H9 (cell line): ENCODE results near the gene PLB1. TPM values are rescaled to one million over a fixed set of nuclear protein-coding genes. Genes with fewer than 3 reads are reported as not detected.

Experiments
- DNase-seq: peaks from one replicate; pipeline ENCODE4 v3.0.0-alpha.2; 2017
- H2AFZ ChIP-seq: one replicate; pipeline ENCODE4 v1.6.1; 2013; ENCODE audit warnings: mild to moderate bottlenecking, low read length, control low read depth, moderate library complexity
- H2AK5ac ChIP-seq: 2 replicates; pipeline ENCODE4 v1.6.1; 2013; ENCODE audit warnings: low read length, control low read depth, mixed read lengths; ENCODE audit not compliant: insufficient read length
- H2BK120ac ChIP-seq: one replicate; pipeline ENCODE4 v1.6.1; 2013; ENCODE audit warnings: low read depth, mild to moderate bottlenecking, low read length, control low read depth, inconsistent platforms; ENCODE audit not compliant: poor library complexity, severe bottlenecking
- H2BK12ac ChIP-seq: 2 replicates; pipeline ENCODE4 v1.6.1; 2013; ENCODE audit warnings: low read length, control low read depth, mixed read lengths, low read depth; ENCODE audit not compliant: insufficient read length
- H2BK15ac ChIP-seq: 2 replicates; pipeline ENCODE4 v1.6.1; 2013; ENCODE audit warnings: low read depth, low read length, control low read depth
- H2BK20ac ChIP-seq: one replicate; pipeline ENCODE4 v1.6.1; 2013; ENCODE audit warnings: low read depth, mild to moderate bottlenecking, low read length, control low read depth, inconsistent platforms; ENCODE audit not compliant: poor library complexity, severe bottlenecking
- H2BK5ac ChIP-seq: 2 replicates; pipeline ENCODE4 v1.6.1; 2013; ENCODE audit warnings: low read length, control low read depth, mixed read lengths; ENCODE audit not compliant: insufficient read length
- H3K14ac ChIP-seq: 2 replicates; pipeline ENCODE4 v1.6.1; 2013; ENCODE audit warnings: low read length, control low read depth; ENCODE audit not compliant: insufficient read depth
- H3K18ac ChIP-seq: 2 replicates; pipeline ENCODE4 v1.6.1; 2013; ENCODE audit warnings: low read depth, mild to moderate bottlenecking, mixed read lengths, low read length, control low read depth; ENCODE audit not compliant: insufficient read length
- H3K23ac ChIP-seq: 2 replicates; pipeline ENCODE4 v1.6.1; 2013; ENCODE audit warnings: low read length, control low read depth, mixed read lengths, low read depth; ENCODE audit not compliant: insufficient read length
- H3K23me2 ChIP-seq: 2 replicates; pipeline ENCODE4 v1.6.1; 2013; ENCODE audit warnings: low read depth, mild to moderate bottlenecking, mixed read lengths, low read length, control low read depth; ENCODE audit not compliant: insufficient read length, poor library complexity, severe bottlenecking
- H3K27ac ChIP-seq: 2 replicates; pipeline ENCODE4 v1.5.1; 2013; ENCODE audit warnings: low read length, control low read depth, mixed read lengths, low read depth; ENCODE audit not compliant: insufficient read length
- H3K27me3 ChIP-seq: 2 replicates; pipeline ENCODE4 v1.6.1; 2013; ENCODE audit warnings: low read length, control low read depth, inconsistent platforms; ENCODE audit not compliant: insufficient read depth
- H3K4ac ChIP-seq: 2 replicates; pipeline ENCODE4 v1.6.1; 2013; ENCODE audit warnings: low read depth, mild to moderate bottlenecking, control low read depth, inconsistent platforms, low read length, moderate library complexity
- H3K4me1 ChIP-seq: 2 replicates; pipeline ENCODE4 v1.6.1; 2013; ENCODE audit warnings: low read length, control low read depth, inconsistent platforms; ENCODE audit not compliant: insufficient read depth
- H3K4me2 ChIP-seq: 2 replicates; pipeline ENCODE4 v1.6.1; 2013; ENCODE audit warnings: low read length, control low read depth, mixed read lengths; ENCODE audit not compliant: insufficient read length, insufficient read depth
- H3K56ac ChIP-seq: 2 replicates; pipeline ENCODE4 v1.6.1; 2013; ENCODE audit warnings: low read depth, mild to moderate bottlenecking, mixed read lengths, low read length, control low read depth; ENCODE audit not compliant: insufficient read length
- H3K79me1 ChIP-seq: 2 replicates; pipeline ENCODE4 v1.6.1; 2013; ENCODE audit warnings: low read depth, mild to moderate bottlenecking, moderate library complexity, low read length, control low read depth, inconsistent platforms; ENCODE audit not compliant: insufficient read depth, poor library complexity, severe bottlenecking
- H3K79me2 ChIP-seq: 2 replicates; pipeline ENCODE4 v1.6.1; 2013; ENCODE audit warnings: low read length, control low read depth, inconsistent platforms; ENCODE audit not compliant: insufficient read depth
- H3K9ac ChIP-seq: 2 replicates; pipeline ENCODE4 v1.6.1; 2013; ENCODE audit warnings: low read length, control low read depth, mixed read lengths; ENCODE audit not compliant: insufficient read length; ENCODE audit errors: extremely low read depth
- H3K9me3 ChIP-seq: one replicate; pipeline ENCODE4 v1.6.1; 2013; ENCODE audit warnings: low read depth, low read length, inconsistent platforms; ENCODE audit not compliant: control insufficient read depth
- H3T11ph ChIP-seq: one replicate; pipeline ENCODE4 v1.6.1; 2013; ENCODE audit warnings: mild to moderate bottlenecking, low read length, control low read depth, inconsistent platforms
- H4K20me1 ChIP-seq: one replicate; pipeline ENCODE4 v1.6.1; 2013; ENCODE audit not compliant: control insufficient read depth, insufficient read length, insufficient read depth
- H4K5ac ChIP-seq: 2 replicates; pipeline ENCODE4 v1.6.1; 2013; ENCODE audit warnings: low read depth, mild to moderate bottlenecking, mixed read lengths, low read length, control low read depth; ENCODE audit not compliant: insufficient read length
- H4K8ac ChIP-seq: replicated peaks from 2 replicates; pipeline ENCODE4 v1.6.1; 2013; ENCODE audit warnings: low read length, control low read depth, mixed read lengths, low read depth; ENCODE audit not compliant: insufficient read length
- H4K91ac ChIP-seq: 2 replicates; pipeline ENCODE4 v1.6.1; 2013; ENCODE audit warnings: low read depth, mild to moderate bottlenecking, moderate library complexity, mixed read lengths, low read length, control low read depth; ENCODE audit not compliant: insufficient read length
- H3K27ac Mint-ChIP-seq, 3 experiments: 2 replicates in 2 of 3; 3 replicates in 1 of 3; pipeline ENCODE4 v1.8.0; 2020 to 2021; ENCODE audit warnings: mixed read lengths in 3 of 3, mild to moderate bottlenecking in 1 of 3, moderate library complexity in 1 of 3
- H3K27me3 Mint-ChIP-seq: 2 replicates; pipeline ENCODE4 v1.8.0; 2021; ENCODE audit warnings: low read depth, mild to moderate bottlenecking, moderate library complexity, mixed read lengths
- H3K36me3 Mint-ChIP-seq, 3 experiments: 2 replicates in 2 of 3; 3 replicates in 1 of 3; pipeline ENCODE4 v1.8.0; 2020 to 2021; ENCODE audit warnings: low read depth in 3 of 3, mixed read lengths in 3 of 3; ENCODE audit not compliant: insufficient read depth in 1 of 3
- H3K4me1 Mint-ChIP-seq, 2 experiments: 2 replicates each; pipeline ENCODE4 v1.8.0; 2020; ENCODE audit warnings: mixed read lengths in 2 of 2
- H3K4me3 Mint-ChIP-seq, 2 experiments: 2 replicates in 1 of 2; 3 replicates in 1 of 2; pipeline ENCODE4 v1.8.0; 2020 to 2021; ENCODE audit warnings: mild to moderate bottlenecking in 2 of 2, mixed read lengths in 2 of 2, moderate library complexity in 1 of 2
- H3K9me3 Mint-ChIP-seq, 2 experiments: 2 replicates in 1 of 2; 3 replicates in 1 of 2; pipeline ENCODE4 v1.8.0; 2020; ENCODE audit warnings: mild to moderate bottlenecking in 2 of 2, mixed read lengths in 2 of 2, moderate library complexity in 1 of 2
- CTCF ChIP-seq: fragments of 200-600 bp; sonication (generic); conservative IDR thresholded peaks from 3 replicates; pipeline ENCODE4 v1.8.0; 2021; ENCODE audit warnings: antibody characterized with exemption, mild to moderate bottlenecking
- WGBS: extraction: QIAGEN DNeasy Blood & Tissue Kit; methylation state at CpG from one replicate; pipeline ENCODE4 v1.1.7; 2013; ENCODE audit warnings: missing lambda C conversion rate, low lambda C conversion rate, mixed read lengths; ENCODE audit not compliant: insufficient read length; ENCODE audit errors: extremely low coverage; 5-methylcytosine and 5-hydroxymethylcytosine counted together
- total RNA-seq: library from RNA; stranded (reverse); gene quantifications from 2 replicates; pipeline ENCODE4 v1.2.1, GENCODE V29; 2021

The PLB1 gene
- total RNA-seq, 1 experiment from 2014 or later, result not detected

GRCh38 chr2:28693223-28693622 is 197.4 kb downstream of the PLB1 start:
- Histone ChIP-seq H2BK12ac (no peak overlapping the region), H3K79me1 (no peaks in the 10 kb centered on the region), H3K9me3 (no peaks in the 10 kb centered on the region), H3K79me2 (no peaks in the 10 kb centered on the region), H2AFZ (no peak overlapping the region), H3K9ac (no peak overlapping the region), H2BK15ac (no peak overlapping the region), H3K56ac (no peak overlapping the region), H3K23me2 (no peaks in the 10 kb centered on the region), H2AK5ac (no peak overlapping the region), H3K23ac (no peak overlapping the region), H4K20me1 (no peaks in the 10 kb centered on the region), H3T11ph (no peak overlapping the region), H4K5ac (no peak overlapping the region), H3K27ac (no peak overlapping the region), H3K14ac (no peak overlapping the region), H3K4me1 (no peaks in the 10 kb centered on the region), H4K8ac (no peak overlapping the region), H2BK20ac (no peak overlapping the region), H3K27me3 (no peaks in the 10 kb centered on the region), H3K18ac (no peak overlapping the region), H2BK120ac (no peak overlapping the region), H4K91ac (no peak overlapping the region), H2BK5ac (no peak overlapping the region), H3K4ac (no peak overlapping the region), H3K4me2 (no peak overlapping the region)
- Mint-ChIP-seq H3K27me3 (no peaks in the 10 kb centered on the region), H3K4me1 (peaks cover 18 to 31% of the 10 kb centered on the region in 2 experiments), H3K9me3 (no peaks in the 10 kb centered on the region), H3K36me3 (no peaks in the 10 kb centered on the region), H3K4me3 (no peak overlapping the region), H3K27ac (no peak overlapping the region)
- no peak for TF ChIP-seq CTCF
- no peak for DNase-seq
- WGBS, result no CpG with 5 or more reads among the region's 3 CpGs

Other genes starting within 250 kb of the PLB1 start
- gene FOSL2, start 103.2 kb upstream of the PLB1 start, total RNA-seq, result 7.3 and 7.4 TPM in 2 replicates